Mesenchymal stem cell (in vitro differentiated cells and primary cell): ENCODE results near the gene RNH1. TPM values are rescaled to one million over a fixed set of nuclear protein-coding genes. Genes with fewer than 3 reads are reported as not detected.

ENCODE experiments used
- DNase-seq: peaks from one replicate; pipeline ENCODE4 v3.0.0-alpha.2; 2013
- H2AFZ ChIP-seq: one replicate; pipeline ENCODE4 v1.6.1; 2013; ENCODE audit warnings: low read depth, mild to moderate bottlenecking, control low read depth, inconsistent platforms, low read length, moderate library complexity
- H2AK5ac ChIP-seq: 2 replicates; pipeline ENCODE4 v1.6.1; 2013; ENCODE audit warnings: low read length, moderate library complexity, mild to moderate bottlenecking, inconsistent platforms; ENCODE audit not compliant: severe bottlenecking
- H2BK120ac ChIP-seq: one replicate; pipeline ENCODE4 v1.6.1; 2013; ENCODE audit warnings: low read depth, mild to moderate bottlenecking, inconsistent platforms, low read length, moderate library complexity
- H2BK12ac ChIP-seq, 2 experiments: one replicate each; pipeline ENCODE4 v1.6.1; 2013; ENCODE audit warnings: inconsistent platforms in 2 of 2, low read length in 2 of 2, mild to moderate bottlenecking in 2 of 2, moderate library complexity in 2 of 2, control low read depth in 1 of 2
- H2BK15ac ChIP-seq: one replicate; pipeline ENCODE4 v1.6.1; 2013; ENCODE audit warnings: mild to moderate bottlenecking, low read depth, inconsistent platforms; ENCODE audit not compliant: poor library complexity, severe bottlenecking
- H2BK5ac ChIP-seq: 2 replicates; pipeline ENCODE4 v1.6.1; 2013; ENCODE audit warnings: low read depth, mild to moderate bottlenecking, low read length, control low read depth, inconsistent platforms; ENCODE audit not compliant: poor library complexity, severe bottlenecking
- H3K14ac ChIP-seq, 2 experiments: one replicate each; pipeline ENCODE4 v1.6.1; 2013; ENCODE audit warnings: inconsistent platforms in 2 of 2, low read length in 2 of 2, control low read depth in 1 of 2, mild to moderate bottlenecking in 1 of 2, moderate library complexity in 1 of 2
- H3K18ac ChIP-seq, 2 experiments: one replicate each; pipeline ENCODE4 v1.6.1; 2013; ENCODE audit warnings: inconsistent platforms in 2 of 2, low read length in 2 of 2, control low read depth in 1 of 2, low read depth in 1 of 2, mild to moderate bottlenecking in 1 of 2
- H3K23ac ChIP-seq, 2 experiments: one replicate each; pipeline ENCODE4 v1.6.1; 2013; ENCODE audit warnings: inconsistent platforms in 2 of 2, low read length in 2 of 2, mild to moderate bottlenecking in 2 of 2, moderate library complexity in 2 of 2, control low read depth in 1 of 2
- H3K27ac ChIP-seq: 2 replicates; pipeline ENCODE4 v1.5.1; 2013; ENCODE audit warnings: mild to moderate bottlenecking, moderate library complexity, low read length, control low read depth, inconsistent platforms; ENCODE audit not compliant: poor library complexity, severe bottlenecking
- H3K27me3 ChIP-seq, 2 experiments: 2 replicates each; pipeline versions ENCODE4 v1.6.1 to v1.7.0; 2013; ENCODE audit warnings: low read length in 2 of 2, mild to moderate bottlenecking in 2 of 2, moderate library complexity in 2 of 2, control low read depth in 1 of 2, inconsistent platforms in 1 of 2; ENCODE audit not compliant: control insufficient read depth in 1 of 2, insufficient read depth in 1 of 2
- H3K36me3 ChIP-seq, 2 experiments: 2 replicates each; pipeline versions ENCODE4 v1.6.1 to v1.7.0; 2013; ENCODE audit warnings: low read length in 2 of 2, control low read depth in 1 of 2, inconsistent platforms in 1 of 2, low read depth in 1 of 2, mild to moderate bottlenecking in 1 of 2; ENCODE audit not compliant: insufficient read depth in 2 of 2, control insufficient read depth in 1 of 2
- H3K4ac ChIP-seq, 2 experiments: one replicate each; pipeline ENCODE4 v1.6.1; 2013; ENCODE audit warnings: inconsistent platforms in 2 of 2, low read length in 2 of 2, mild to moderate bottlenecking in 2 of 2, moderate library complexity in 2 of 2, control low read depth in 1 of 2, low read depth in 1 of 2
- H3K4me1 ChIP-seq: 2 replicates; pipeline ENCODE4 v1.6.1; 2013; ENCODE audit warnings: low read depth, low read length, control low read depth; ENCODE audit not compliant: control insufficient read depth, insufficient read depth
- H3K4me2 ChIP-seq: 2 replicates; pipeline ENCODE4 v1.6.1; 2013; ENCODE audit warnings: low read length, mild to moderate bottlenecking, inconsistent platforms; ENCODE audit not compliant: poor library complexity, severe bottlenecking
- H3K4me3 ChIP-seq, 2 experiments: 2 replicates each; pipeline versions ENCODE4 v1.5.1 to v1.7.0; 2013; ENCODE audit warnings: low read length in 2 of 2, mild to moderate bottlenecking in 2 of 2, control low read depth in 1 of 2, low read depth in 1 of 2; ENCODE audit not compliant: insufficient read depth in 1 of 2
- H3K79me1 ChIP-seq: replicated peaks from 2 replicates; pipeline ENCODE4 v1.6.1; 2013; ENCODE audit warnings: mild to moderate bottlenecking, control low read depth, low read length, inconsistent platforms; ENCODE audit not compliant: poor library complexity, severe bottlenecking
- H3K9ac ChIP-seq: 2 replicates; pipeline ENCODE4 v1.7.0; 2013; ENCODE audit warnings: mild to moderate bottlenecking, low read length, moderate library complexity
- H3K9me3 ChIP-seq: 2 replicates; pipeline ENCODE4 v1.7.0; 2013; ENCODE audit warnings: mild to moderate bottlenecking, low read length; ENCODE audit not compliant: control insufficient read depth
- H4K8ac ChIP-seq: one replicate; pipeline ENCODE4 v1.6.1; 2013; ENCODE audit warnings: inconsistent platforms, mild to moderate bottlenecking, low read length, moderate library complexity
- H4K91ac ChIP-seq: one replicate; pipeline ENCODE4 v1.6.1; 2013; ENCODE audit warnings: mild to moderate bottlenecking, low read length, inconsistent platforms
- WGBS: methylation state at CpG from one replicate; pipeline ENCODE4 v1.1.7; 2013; ENCODE audit warnings: mixed read lengths; 5-methylcytosine and 5-hydroxymethylcytosine counted together
- polyA plus RNA-seq, 2 experiments: library from polyadenylated mRNA; stranded (reverse); fragments of 200-250 nt; gene quantifications; one replicate each; pipeline ENCODE4 v1.2.3, GENCODE V29; 2013

RNH1 gene
- 114 TPM for polyA plus RNA-seq (2013, experiment 1 of 2)
- 114 TPM for polyA plus RNA-seq (2013, experiment 2 of 2)

GRCh38 chr11:506995-507726 lies at the start of gene RNH1:
Gene RNH1, minus strand, starts transcription at chr11:507242. Its CDS starts 5,080 bp downstream, at chr11:502162.
- Histone ChIP-seq H2BK12ac (peak within 1 kb of the TSS in 1 of 2 experiments; percentile 92), H2BK120ac (peak within 1 kb of the TSS; percentile 88), H3K79me1 (peaks cover 34% of the 10 kb centered on the region), H3K4me1 (peaks cover 25% of the 10 kb centered on the region), H3K18ac (peak within 1 kb of the TSS; percentile 99 to 100), H3K4me2 (peak within 1 kb of the TSS; percentile 86), H2AFZ (peak within 1 kb of the TSS; percentile 84), H3K9ac (peak within 1 kb of the TSS; percentile 100), H2BK5ac (peak within 1 kb of the TSS; percentile 93), H3K14ac (peak within 1 kb of the TSS in 1 of 2 experiments; percentile 100), H3K36me3 (peaks cover 21 to 43% of the 10 kb centered on the region in 2 experiments), H3K27me3 (no peaks in the 10 kb centered on the region), H4K8ac (peak within 1 kb of the TSS; percentile 96), H3K4me3 (peak within 1 kb of the TSS; percentile 86 to 98), H3K4ac (peak within 1 kb of the TSS; percentile 98 to 100), H3K9me3 (no peaks in the 10 kb centered on the region), H3K27ac (peak within 1 kb of the TSS; percentile 97), H3K23ac (peak within 1 kb of the TSS in 1 of 2 experiments; percentile 99), H2BK15ac (peak within 1 kb of the TSS; percentile 100), H2AK5ac (peak within 1 kb of the TSS; percentile 87), H4K91ac (peak within 1 kb of the TSS; percentile 98)
- DNase-seq: peak; percentile 93
- under 1% methylated on average over 75 of the region's 93 CpGs for WGBS

DNA sequence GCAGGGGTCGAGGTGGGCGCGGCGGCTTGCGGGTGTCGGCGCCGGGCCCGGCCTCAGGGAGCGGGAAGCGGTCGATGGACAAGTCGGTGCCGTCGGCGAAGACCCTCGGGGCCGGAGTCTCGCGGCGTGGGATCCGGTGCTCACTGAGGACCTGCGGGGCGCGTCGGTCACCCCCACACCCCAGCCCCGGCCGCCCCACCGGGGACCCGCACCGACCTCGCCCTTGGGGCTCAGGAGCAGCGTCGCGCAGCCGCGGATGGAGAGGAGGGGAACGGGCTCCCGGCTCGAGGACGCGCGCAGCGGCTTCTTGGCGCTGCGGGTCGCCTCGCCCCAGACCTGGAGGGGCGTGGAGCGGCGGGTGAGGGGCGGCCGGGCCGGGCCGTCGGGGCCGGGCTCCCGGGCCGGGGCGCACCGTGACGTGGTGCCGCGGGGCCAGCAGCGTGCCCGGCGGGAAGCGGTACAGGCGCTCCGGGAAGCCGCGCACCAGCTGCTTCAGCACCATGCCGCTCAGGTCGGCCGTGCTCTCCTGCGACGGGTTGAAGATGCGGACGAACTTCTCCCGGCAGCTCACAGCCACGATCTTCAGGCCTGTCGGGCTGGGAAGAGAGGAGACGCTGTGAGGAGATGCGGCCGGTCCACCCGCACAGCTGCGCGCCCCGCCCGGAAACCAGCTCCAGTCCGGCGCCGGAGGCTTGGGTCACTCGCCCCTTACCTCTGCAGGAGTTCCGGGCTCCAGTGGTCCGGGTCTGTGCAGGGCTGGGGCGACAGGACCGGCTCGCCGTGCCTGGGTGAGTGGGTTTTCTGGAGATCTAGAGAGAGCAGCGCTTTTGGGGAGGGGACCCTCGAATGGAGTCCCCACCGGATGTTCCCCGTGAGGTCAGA lies 49.0 kb upstream of the RNH1 start:
- no peaks in the 10 kb centered on the region for H3K79me1 ChIP-seq
- no peak overlapping the region for H2BK120ac ChIP-seq
- no peak overlapping the region for H2BK15ac ChIP-seq
- H2AFZ ChIP-seq: no peak overlapping the region
- no peak overlapping the region for H3K23ac ChIP-seq
- no peak overlapping the region for H3K4ac ChIP-seq
- H3K9ac ChIP-seq: no peak overlapping the region
- H3K14ac ChIP-seq: no peak overlapping the region
- H2BK12ac ChIP-seq: no peak overlapping the region
- H3K27me3 ChIP-seq: peaks cover 12 to 82% of the 10 kb centered on the region in 2 experiments
- H4K91ac ChIP-seq: no peak overlapping the region
- H3K36me3 ChIP-seq: no peaks in the 10 kb centered on the region
- no peaks in the 10 kb centered on the region for H3K9me3 ChIP-seq
- 5% methylated on average over 73 of the region's 104 CpGs for WGBS
- H2AK5ac ChIP-seq: no peak overlapping the region
- H3K27ac ChIP-seq: no peak overlapping the region
- no peak overlapping the region for H3K4me3 ChIP-seq
- DNase-seq: peak; percentile 22
- H3K4me2 ChIP-seq: peak overlapping the region; percentile 79
- H2BK5ac ChIP-seq: no peak overlapping the region
- peak overlapping the region in 1 of 2 experiments; percentile 18 for H3K18ac ChIP-seq
- H4K8ac ChIP-seq: no peak overlapping the region
- H3K4me1 ChIP-seq: peaks cover 26% of the 10 kb centered on the region

GRCh38 chr11:555227-555779 lies 48.3 kb upstream of the RNH1 start:
- peaks cover 12 to 81% of the 10 kb centered on the region in 2 experiments for H3K27me3 ChIP-seq
- H3K79me1 ChIP-seq: no peaks in the 10 kb centered on the region
- H3K36me3 ChIP-seq: no peaks in the 10 kb centered on the region
- H3K9me3 ChIP-seq: no peaks in the 10 kb centered on the region
- peak overlapping the region; percentile 32 for H2BK15ac ChIP-seq
- no peak overlapping the region for H3K18ac ChIP-seq
- no peak overlapping the region for H2BK5ac ChIP-seq
- H3K9ac ChIP-seq: no peak overlapping the region
- H3K4me1 ChIP-seq: peaks cover 25% of the 10 kb centered on the region
- no peak overlapping the region for H3K23ac ChIP-seq
- H3K4me2 ChIP-seq: peak overlapping the region; percentile 79
- WGBS: 3% methylated on average over 35 of the region's 57 CpGs
- no peak overlapping the region for H3K4ac ChIP-seq
- no peak overlapping the region for H2BK12ac ChIP-seq
- no peak for DNase-seq
- H4K91ac ChIP-seq: no peak overlapping the region
- no peak overlapping the region for H4K8ac ChIP-seq
- H3K14ac ChIP-seq: no peak overlapping the region
- no peak overlapping the region for H2BK120ac ChIP-seq
- H3K4me3 ChIP-seq: peak overlapping the region in 1 of 2 experiments; percentile 48
- H2AFZ ChIP-seq: no peak overlapping the region
- no peak overlapping the region for H3K27ac ChIP-seq
- no peak overlapping the region for H2AK5ac ChIP-seq
